BJ (cell line): Measurements from ENCODE around the gene HES2. TPM values are rescaled to one million over a fixed set of nuclear protein-coding genes. Genes with fewer than 3 reads are reported as not detected.
"Not testable (repeated sequence)": the region's sequence is repeated elsewhere in the genome, so short reads cannot be mapped to it uniquely, and the experiment has no call there.

ENCODE experiments used
- CTCF ChIA-PET: fragments of 350-600 bp; formaldehyde crosslinking; extraction: SDS; loops from one replicate; lab custom pipeline; 2021; ENCODE audit warnings: antibody characterized with exemption, inconsistent platforms; lab: Yijun Ruan, JAX
- POLR2A ChIA-PET: fragments of 300-600 bp; sonication (Branson Sonifier 250); formaldehyde crosslinking; extraction: SDS; loops from one replicate; lab custom pipeline; 2021; ENCODE audit warnings: antibody characterized with exemption; lab: Charles Lee
- DNase-seq: peaks from one replicate; pipeline ENCODE4 v3.0.0-alpha.2; 2011; ENCODE audit warnings: low read depth
- H3K27me3 ChIP-seq: 2 replicates; pipeline ENCODE4 v1.6.0; 2011; ENCODE audit warnings: low read length; ENCODE audit not compliant: control insufficient read depth, insufficient read depth
- H3K36me3 ChIP-seq: 2 replicates; pipeline ENCODE4 v1.5.1; 2011; ENCODE audit warnings: low read length; ENCODE audit not compliant: control insufficient read depth, insufficient read depth
- H3K4me3 ChIP-seq: 2 replicates; pipeline ENCODE4 v1.5.1; 2011; ENCODE audit warnings: low read depth, mild to moderate bottlenecking, control low read depth, low read length
- polyA plus RNA-seq: library from polyadenylated mRNA; depleted of rRNA; stranded (reverse); fragments of >200 nt; gene quantifications from 2 replicates; pipeline ENCODE4 v1.2.3, GENCODE V29; 2011
- TF ChIP-seq, protein P1 (sequence below): IDR thresholded peaks from 2 replicates; pipeline ENCODE4 v1.5.1; 2011; ENCODE audit warnings: low read depth, mild to moderate bottlenecking, control low read depth, inconsistent platforms, low read length, moderate library complexity; ENCODE audit not compliant: insufficient read depth

Gene HES2
- polyA plus RNA-seq, 1 experiment = not detected

- no peak for DNase-seq
- ChIA-PET POLR2A (no interaction called here), CTCF (interaction anchor here (0.7 to 9.5 kb wide), 3 partner anchors 8 to 77 kb away, joined by 3 to 62 read pairs (median 3); no protein-coding TSS in a partner anchor)
- Histone ChIP-seq H3K4me3 (no peak overlapping the region), H3K27me3 (peaks cover 30% of the 10 kb centered on the region), H3K36me3 (no peaks in the 10 kb centered on the region)
- TF ChIP-seq, protein P1, sequence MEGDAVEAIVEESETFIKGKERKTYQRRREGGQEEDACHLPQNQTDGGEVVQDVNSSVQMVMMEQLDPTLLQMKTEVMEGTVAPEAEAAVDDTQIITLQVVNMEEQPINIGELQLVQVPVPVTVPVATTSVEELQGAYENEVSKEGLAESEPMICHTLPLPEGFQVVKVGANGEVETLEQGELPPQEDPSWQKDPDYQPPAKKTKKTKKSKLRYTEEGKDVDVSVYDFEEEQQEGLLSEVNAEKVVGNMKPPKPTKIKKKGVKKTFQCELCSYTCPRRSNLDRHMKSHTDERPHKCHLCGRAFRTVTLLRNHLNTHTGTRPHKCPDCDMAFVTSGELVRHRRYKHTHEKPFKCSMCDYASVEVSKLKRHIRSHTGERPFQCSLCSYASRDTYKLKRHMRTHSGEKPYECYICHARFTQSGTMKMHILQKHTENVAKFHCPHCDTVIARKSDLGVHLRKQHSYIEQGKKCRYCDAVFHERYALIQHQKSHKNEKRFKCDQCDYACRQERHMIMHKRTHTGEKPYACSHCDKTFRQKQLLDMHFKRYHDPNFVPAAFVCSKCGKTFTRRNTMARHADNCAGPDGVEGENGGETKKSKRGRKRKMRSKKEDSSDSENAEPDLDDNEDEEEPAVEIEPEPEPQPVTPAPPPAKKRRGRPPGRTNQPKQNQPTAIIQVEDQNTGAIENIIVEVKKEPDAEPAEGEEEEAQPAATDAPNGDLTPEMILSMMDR = no peak
These were observed 27.5 kb upstream of the HES2 start for GRCh38 chr1:6447016-6447817.

DNA sequence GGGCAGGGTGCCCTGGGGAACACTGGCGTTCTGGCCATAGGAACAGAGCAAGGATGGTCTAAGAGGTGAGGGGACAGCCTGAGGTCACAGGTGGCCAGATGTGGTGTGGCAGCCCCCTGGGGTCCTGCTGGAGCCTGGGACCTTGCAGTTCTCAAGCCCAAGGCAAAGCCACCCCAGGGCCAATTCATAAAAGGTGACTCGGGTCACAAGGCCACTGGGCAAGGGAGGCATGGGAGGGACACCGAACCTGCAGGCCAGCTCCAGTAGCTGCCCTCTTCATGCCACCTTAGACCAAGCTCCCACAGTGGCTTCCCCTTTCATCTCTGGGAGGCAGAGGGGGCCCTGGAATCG lies 26.9 kb upstream of the HES2 start:
- Histone ChIP-seq H3K4me3 (no peak overlapping the region), H3K36me3 (no peaks in the 10 kb centered on the region), H3K27me3 (peaks cover 32% of the 10 kb centered on the region)
- CTCF ChIA-PET = interaction anchor here (0.6 to 9.5 kb wide), 5 partner anchors 7 to 372 kb away, joined by 3 to 62 read pairs (median 3); no protein-coding TSS in a partner anchor
- TF ChIP-seq, protein P1 = no peak
- DNase-seq = no peak
- POLR2A ChIA-PET = no interaction called here

DNA sequence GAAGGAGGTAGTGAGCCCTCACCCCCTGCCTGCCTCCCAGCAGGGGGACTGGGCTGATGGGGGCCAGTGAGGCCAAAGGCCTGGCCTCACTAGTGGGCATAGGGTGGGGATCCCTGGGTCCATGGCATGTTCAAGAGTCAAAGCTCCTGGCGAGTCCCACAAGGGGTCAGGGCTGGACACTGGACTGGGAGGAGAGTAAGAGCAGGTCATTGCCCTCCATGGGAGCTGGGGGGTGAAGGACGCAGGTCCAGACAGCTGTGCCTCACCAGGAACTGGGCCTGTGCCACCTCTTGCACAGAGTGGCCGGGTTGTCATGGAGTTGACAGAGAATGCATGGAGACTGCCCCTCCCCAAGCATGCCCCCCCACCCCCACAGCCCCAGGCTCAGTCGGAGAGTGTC lies 26.2 kb upstream of the HES2 start:
- POLR2A ChIA-PET = not testable (repeated sequence)

DNA sequence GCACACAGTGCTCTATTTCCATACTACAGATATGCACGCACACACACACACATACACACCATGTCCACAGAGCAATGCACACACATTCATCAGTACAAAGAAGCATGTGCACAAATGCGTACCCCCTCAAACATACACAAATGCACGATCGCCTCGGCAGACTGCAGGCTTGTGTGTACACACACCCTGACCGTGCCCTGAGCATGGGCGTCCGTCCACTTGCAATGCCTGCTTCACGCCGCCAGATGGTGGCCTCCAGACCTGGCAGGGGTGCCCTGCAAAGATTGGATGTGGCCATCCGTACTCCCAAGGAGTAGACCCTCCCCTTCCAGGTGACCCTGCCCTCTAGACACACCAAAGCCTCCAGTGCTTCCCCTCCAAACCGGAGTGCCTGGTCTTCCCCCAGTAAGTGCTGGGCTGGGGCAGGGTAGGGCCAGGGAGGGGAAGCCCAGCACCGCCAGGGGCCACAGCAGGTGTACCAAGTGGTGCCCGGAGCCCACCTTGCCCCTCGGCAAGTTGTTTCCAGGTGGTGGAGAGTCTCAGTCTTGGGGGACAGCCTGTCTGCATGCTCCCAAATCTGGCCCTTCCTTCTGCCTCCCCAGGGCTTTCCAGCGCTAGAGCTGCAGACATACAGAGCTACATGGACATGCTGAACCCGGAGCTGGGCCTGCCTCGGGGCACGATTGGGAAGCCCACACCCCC lies 25.5 kb upstream of the HES2 start:
- Histone ChIP-seq H3K4me3 (no peak overlapping the region), H3K27me3 (peaks cover 32% of the 10 kb centered on the region), H3K36me3 (no peaks in the 10 kb centered on the region)
- TF ChIP-seq, protein P1 = peak; percentile 69
- POLR2A ChIA-PET = no interaction called here
- no peak for DNase-seq
- CTCF ChIA-PET = interaction anchor here (0.6 to 1.8 kb wide), 7 partner anchors 15 to 204 kb away, joined by 3 to 6 read pairs (median 3); no protein-coding TSS in a partner anchor

More for the DNA sequence above, 26.2 kb upstream of the HES2 start:
- H3K4me3 ChIP-seq, H3K36me3 ChIP-seq, DNase-seq: not testable (repeated sequence)
- peaks cover 34% of the 10 kb centered on the region for H3K27me3 ChIP-seq
- CTCF ChIA-PET = interaction anchor here (0.6 to 1.8 kb wide), 7 partner anchors 16 to 203 kb away, joined by 3 to 6 read pairs (median 3); no protein-coding TSS in a partner anchor

- CTCF ChIA-PET = interaction anchor here (0.6 to 1.8 kb wide), 3 partner anchors 19 to 91 kb away, joined by 3 to 6 read pairs (median 3); no protein-coding TSS in a partner anchor
- peaks cover 24% of the 10 kb centered on the region for H3K27me3 ChIP-seq
- no peak for DNase-seq
These were observed 24.7 kb upstream of the HES2 start for GRCh38 chr1:6444377-6444776.

More at GRCh38 chr1:6444377-6444776, 24.7 kb upstream of the HES2 start:
- Histone ChIP-seq H3K36me3 (no peaks in the 10 kb centered on the region), H3K4me3 (no peak overlapping the region)
- TF ChIP-seq, protein P1 = no peak
- POLR2A ChIA-PET = no interaction called here
